DND-41 (cell line): Measurements from ENCODE around the gene SLC22A7.

Experiments
- EZH2 ChIP-seq: IDR thresholded peaks from 3 replicates; pipeline ENCODE4 v1.6.1; 2012; ENCODE audit warnings: borderline replicate concordance, low read depth, mild to moderate bottlenecking, moderate library complexity, low read length, inconsistent platforms; ENCODE audit not compliant: severe bottlenecking
- TF ChIP-seq, protein P1 (sequence below): IDR thresholded peaks from 2 replicates; pipeline ENCODE4 v1.5.1; 2012; ENCODE audit warnings: borderline replicate concordance, low read length, moderate library complexity, mild to moderate bottlenecking; ENCODE audit not compliant: poor library complexity, severe bottlenecking; ENCODE audit errors: extremely low read depth

DNA sequence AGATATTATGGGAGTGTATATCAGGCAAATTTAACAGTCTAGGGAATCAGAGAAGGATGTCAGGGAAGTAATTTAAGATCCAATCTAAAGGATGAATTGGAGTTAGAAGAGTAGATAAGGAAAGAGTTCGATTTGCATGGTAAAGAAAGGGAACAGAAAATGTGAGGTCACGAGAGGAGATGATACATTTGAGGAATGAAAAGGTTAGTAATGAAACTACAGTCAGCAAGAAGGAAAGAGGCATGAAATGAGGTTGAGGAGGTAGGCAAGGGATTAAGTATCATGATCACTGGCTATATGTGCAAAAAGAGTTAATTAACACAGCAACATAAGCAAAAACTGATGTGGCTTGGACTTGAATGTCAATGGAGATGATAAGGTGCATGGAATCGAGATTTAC lies 49.0 kb downstream of the SLC22A7 start:
- TF ChIP-seq, protein P1, sequence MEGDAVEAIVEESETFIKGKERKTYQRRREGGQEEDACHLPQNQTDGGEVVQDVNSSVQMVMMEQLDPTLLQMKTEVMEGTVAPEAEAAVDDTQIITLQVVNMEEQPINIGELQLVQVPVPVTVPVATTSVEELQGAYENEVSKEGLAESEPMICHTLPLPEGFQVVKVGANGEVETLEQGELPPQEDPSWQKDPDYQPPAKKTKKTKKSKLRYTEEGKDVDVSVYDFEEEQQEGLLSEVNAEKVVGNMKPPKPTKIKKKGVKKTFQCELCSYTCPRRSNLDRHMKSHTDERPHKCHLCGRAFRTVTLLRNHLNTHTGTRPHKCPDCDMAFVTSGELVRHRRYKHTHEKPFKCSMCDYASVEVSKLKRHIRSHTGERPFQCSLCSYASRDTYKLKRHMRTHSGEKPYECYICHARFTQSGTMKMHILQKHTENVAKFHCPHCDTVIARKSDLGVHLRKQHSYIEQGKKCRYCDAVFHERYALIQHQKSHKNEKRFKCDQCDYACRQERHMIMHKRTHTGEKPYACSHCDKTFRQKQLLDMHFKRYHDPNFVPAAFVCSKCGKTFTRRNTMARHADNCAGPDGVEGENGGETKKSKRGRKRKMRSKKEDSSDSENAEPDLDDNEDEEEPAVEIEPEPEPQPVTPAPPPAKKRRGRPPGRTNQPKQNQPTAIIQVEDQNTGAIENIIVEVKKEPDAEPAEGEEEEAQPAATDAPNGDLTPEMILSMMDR, result no peak
- TF ChIP-seq EZH2, result no peak
